GM18861 (cell line): ENCODE data around the gene TATDN2.

ENCODE experiments used
- ATAC-seq: cut with Tn5 transposase; IDR thresholded peaks from one replicate; pipeline ENCODE4 v1.9.1; 2021; ENCODE audit not compliant: unreplicated experiment

Gene TATDN2

DNA sequence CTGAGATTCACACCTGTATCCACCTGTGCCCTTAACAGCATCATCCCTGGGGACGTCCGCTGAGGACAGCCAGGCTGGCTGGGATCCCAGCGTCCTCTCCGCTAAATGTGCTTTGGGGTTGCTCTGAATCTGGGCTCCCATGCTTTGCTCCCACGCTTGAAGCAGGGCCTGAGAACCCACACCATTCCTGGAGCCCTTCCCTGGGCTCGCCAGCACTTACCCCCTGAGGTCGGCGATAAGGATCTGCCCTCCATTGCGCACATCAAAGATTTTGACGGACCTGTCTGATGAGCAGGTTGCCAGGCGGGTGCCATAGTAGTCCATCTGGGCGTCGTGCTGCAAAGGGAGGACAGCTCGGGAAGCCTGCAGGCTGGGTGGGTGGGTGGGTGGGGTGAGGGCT lies 66.8 kb downstream of the TATDN2 start:
- ATAC-seq = no peak

DNA sequence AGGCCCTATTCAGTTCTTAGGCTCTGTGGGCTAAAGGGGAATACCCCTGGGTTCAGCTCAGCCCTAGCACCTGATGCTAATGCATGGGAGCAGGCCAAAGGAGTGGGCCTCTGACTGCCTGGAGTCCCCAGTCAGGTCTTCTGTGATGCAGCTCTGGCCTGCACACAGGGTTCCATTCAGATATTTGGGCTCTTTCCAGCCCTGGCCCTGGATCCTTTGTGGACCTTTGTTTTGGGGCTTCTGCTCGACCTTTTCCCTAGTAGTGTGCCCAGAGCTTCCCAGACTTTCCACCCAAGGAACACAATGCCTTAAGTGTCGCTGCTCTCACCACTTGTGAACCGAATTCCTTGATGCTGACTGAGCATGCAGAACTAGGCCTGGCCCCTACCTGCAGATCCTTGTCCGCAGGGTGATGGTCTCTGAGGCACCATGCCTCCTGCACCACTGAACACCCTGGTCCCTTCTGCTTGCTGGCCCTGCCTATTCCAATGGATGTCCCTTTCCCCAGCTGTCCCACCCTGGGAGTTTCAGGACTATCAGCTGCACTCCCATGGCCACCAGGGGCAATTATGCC lies 67.6 kb downstream of the TATDN2 start:
- ATAC-seq = no peak

DNA sequence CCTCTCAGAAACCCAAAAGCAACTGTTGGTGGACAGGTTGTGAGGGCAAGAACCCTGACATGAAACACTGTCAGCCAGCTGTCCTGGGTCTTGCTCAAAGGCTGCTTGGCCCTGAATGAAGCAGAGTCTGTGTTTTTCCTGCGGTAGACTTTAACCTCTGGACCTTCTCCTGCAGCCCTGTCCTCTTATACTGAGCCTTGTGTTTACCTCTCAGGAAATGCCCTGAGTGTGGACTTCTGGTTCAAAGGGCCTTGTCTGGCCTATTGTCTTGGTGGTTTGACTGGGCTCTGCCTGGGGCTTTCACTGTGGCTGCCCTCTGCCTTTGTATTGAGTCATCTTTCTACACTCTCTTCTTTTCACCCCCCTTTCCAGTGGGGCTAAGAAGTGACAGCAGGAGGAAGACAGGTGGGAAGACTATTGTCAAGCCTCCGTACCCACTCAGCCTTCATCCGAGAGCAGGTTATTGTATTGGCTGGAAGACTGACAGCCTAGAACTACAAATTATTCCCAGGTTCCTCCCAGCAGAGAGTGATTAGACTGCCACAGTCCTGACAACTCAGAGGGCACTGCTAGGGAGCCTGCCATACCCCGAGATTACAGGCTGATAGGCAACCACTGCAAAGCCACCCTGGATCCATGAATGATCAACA lies 69.2 kb downstream of the TATDN2 start:
- ATAC-seq = no peak

DNA sequence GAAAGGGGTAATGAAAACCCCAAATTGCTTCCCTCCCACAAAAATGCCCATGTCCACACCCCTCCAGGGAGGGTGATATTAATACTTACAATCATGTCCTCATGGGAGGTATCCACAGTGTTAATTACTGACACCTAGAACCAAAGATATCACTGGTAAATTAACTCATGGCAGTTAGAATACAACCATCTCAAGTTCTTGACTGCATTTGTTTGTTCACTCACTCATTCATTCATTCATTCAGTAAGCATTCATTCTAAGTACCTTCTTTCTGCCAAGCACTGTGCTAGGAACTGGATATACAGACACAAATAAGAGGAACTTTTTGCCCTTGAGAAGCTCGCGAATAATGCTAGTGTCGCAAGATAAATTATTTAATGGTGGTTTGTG lies 69.7 kb downstream of the TATDN2 start:
- ATAC-seq = no peak

DNA sequence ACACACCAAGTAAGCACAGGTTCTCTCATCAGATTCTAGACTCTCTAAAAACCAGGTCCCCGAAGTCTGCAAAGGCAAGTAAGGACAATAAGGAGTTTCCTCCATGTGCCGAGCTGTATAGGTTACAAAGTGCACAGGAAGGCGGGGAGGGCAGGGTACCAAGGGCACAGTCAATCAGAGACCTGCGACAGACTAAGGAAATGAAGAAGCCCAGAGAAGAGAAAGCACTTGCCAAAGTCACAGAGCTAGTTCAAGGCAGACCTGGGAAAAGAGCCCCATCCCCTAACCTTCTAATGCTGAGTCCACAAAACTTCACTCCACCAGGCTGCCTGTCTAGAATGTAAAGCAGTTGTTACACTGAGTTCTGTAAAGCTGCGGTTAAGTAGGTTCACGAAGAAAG lies 71.0 kb downstream of the TATDN2 start:
- no peak for ATAC-seq

DNA sequence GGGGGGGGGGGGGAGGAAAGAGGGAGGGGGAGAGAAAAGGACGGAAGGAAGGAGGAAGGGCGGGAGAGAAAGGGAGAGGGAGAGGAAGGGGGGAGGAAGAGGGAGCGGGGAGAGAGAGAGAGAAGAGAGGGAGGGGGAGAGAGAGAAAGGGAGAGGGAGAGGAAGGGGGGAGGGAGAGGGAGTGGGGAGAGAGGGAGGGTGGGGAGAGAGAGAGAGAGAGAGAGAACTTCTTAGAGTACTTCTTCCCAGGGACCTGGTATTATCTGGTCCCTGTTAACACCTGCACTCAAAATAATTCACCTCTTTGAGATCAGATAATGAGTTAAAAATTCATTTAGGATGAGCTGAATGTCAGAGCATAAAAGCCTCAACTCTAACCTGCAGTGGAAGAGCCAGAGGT lies 71.5 kb downstream of the TATDN2 start:
- ATAC-seq = no peak

DNA sequence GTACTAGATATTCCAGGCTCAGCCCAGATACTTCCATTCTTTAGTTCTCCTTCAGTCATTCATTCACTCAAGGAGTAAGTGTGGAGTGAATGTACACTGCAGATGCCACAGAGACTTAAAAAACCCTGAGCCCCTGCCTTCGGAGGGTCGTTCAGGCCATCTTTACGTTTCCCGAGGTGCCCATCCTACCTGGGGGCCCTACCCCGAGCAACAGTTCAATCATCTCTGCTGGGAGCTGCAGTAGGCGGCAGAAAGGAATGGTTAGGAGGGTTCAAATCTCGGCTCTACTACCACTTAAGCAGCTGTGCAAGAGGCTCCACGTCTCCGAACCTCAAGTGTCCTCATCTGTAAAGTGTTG lies 72.0 kb downstream of the TATDN2 start:
- ATAC-seq = no peak

DNA sequence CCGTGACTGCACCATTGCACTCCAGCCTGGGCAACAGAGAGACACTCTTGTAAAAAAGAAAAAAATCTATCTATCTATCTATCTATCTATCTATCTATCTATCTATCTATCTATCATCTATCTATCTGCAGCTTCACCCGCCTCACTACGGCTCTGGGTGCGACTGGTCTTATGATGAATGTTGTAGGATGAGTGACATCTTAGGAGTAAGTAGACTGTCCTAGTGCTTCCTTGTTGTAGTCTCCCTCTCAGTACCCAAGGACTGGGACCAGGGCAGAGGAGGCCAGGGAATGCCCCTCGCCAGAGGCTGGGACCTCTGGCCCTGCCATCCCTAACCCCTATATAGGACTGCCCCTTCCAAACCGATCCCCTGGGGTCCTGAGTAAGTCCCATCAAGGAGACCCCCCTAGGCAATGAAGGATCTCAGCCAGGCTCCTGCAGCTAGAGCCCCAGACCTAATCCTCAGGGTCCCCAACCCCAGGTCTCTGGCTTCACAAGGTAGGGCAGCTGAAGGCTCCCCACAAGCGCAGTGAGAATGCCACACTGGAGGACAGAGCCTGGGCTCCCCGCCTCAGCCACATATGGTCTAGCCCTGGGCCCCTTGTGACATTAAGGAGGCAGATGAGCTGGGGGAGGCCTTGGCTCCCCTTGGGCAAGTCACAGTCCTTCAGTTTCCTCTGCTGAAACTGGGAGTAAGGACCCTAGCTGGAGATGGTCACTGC lies 73.5 kb downstream of the TATDN2 start:
- ATAC-seq = no peak

DNA sequence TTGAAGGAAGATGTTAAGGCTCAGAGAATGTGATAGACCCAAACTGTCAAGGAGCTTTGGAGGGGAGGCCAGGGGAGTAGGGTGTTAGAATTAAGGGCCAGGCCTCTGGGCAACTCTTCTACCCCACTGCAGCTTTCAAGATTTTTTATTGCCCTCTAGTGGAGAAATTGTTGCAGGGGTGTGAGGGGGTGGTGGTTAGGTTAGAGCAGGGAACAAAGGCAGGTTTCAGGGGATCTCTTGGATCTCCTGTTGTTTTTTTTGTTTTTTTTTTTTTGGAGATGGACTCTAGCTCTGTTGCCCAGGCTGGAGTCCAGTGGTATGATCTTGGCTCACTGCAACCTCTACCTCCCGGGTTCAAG lies 74.1 kb downstream of the TATDN2 start:
- ATAC-seq = no peak

DNA sequence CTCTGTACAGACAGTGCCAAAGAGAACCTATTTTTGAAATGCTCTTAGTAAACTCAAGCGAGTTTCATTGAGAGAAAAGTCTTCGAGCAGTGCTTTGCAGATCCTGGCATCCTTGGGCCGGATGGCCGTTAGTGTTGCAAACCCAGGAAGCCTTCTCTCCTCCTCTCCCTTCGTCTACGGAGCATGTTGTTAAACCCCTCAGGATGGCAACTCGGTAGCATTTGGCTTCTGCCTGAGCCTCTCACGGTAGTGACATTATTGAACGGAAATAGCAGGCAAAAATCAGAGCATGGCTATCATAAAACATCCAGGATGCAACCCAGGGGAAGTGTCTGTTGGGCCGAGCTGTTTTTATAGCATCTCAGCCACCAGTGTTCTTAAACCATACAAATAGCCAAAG lies 79.3 kb downstream of the TATDN2 start:
- no peak for ATAC-seq

DNA sequence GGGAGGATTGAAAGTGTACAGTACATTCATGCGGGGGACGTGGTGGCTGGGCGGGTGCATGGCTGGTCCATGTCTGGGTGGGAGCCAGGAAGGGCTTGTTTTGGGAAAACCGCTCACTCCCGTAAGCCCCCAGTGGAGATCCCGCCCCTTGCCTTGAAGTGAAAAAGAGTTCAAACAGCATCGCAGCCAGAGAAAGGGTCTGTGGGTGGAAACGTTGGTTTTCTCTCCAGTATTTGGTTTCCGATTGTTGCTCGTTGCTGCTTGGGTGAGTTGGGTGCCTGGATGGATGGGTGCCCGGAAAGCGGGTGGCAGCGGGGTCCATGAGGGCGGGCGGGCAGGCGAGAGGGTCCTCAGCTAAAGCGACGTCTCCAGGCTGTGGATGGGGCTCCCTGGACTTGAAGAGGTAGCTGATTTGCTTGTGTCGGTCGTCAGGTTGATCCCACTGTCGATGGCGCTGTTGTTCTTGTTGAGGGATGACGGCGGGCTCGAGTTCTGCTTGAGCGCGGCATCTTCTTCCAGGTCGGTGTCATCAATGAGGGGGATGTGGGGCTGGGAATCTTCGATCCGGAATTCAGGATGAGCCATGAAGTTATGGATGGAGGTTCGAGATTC lies 80.3 kb downstream of the TATDN2 start:
- no peak for ATAC-seq

DNA sequence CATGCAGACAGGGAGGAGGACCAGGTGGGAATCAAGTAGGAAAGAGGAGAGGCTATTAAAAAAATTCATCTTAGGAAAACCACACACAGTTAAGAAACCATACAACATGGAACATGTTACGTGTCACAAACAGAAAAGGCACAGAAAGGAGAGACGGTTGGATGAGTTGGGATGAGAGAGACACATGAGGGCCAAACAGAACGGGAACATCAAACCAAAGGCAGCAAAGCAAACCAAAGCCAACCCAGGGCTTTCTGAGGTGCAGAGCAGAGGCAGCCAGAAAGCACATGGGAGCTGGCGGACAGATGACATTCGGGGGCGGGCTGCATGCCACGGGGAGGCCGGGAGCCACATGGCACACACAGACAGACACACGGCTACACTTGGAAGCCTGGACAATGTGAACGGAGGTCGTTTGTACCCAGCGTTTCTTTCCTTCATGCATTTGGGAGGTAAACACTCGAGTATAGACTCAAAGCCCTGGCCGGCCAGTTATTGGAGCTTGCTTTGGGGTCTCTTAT lies 81.3 kb downstream of the TATDN2 start:
- ATAC-seq = no peak

DNA sequence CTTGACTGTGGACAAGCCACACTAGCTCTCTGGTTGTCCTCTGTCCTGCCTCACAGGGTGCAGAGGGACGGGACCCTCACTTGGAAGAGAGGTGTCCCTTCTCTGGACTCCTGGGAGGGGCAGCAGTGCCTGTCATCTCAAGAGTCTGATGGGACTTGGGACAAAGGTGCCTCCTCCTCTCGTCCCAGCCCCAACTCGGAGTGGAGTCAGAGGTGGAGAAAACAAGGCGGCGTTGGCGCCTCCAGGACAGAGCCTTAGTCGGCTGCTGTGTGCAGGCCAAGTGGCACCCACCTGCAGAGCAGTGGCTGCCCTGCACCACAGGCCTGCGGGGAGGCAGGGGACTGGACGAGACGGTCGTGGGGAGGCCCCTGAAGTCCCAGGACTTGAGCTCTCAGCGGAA lies 82.1 kb downstream of the TATDN2 start:
- no peak for ATAC-seq
